ENCODE data around the gene CACHD1.

CACHD1 gene

GRCh38 chr1:64433308-64433707 lies 36.6 kb upstream of the CACHD1 start:
- DNase-seq (ENCODE audit: low read depth) = no peak
- no peak for TF ChIP-seq CTCF (conservative IDR thresholded peaks at IDR 0.05; ENCODE audit: low read depth, low read length)
- no peak overlapping the region for H3K4me3 ChIP-seq (ENCODE audit: low read length)

GRCh38 chr1:64433747-64434146 lies 36.2 kb upstream of the CACHD1 start:
- no peak for DNase-seq (ENCODE audit: low read depth)
- no peak for TF ChIP-seq CTCF (conservative IDR thresholded peaks at IDR 0.05; ENCODE audit: low read depth, low read length)
- no peak overlapping the region for H3K4me3 ChIP-seq (ENCODE audit: low read length)

GRCh38 chr1:64435000-64435399 lies 34.9 kb upstream of the CACHD1 start:
- TF ChIP-seq CTCF (conservative IDR thresholded peaks at IDR 0.05; ENCODE audit: low read depth, low read length) = no peak
- no peak overlapping the region for H3K4me3 ChIP-seq (ENCODE audit: low read length)
- DNase-seq (ENCODE audit: low read depth) = no peak

GRCh38 chr1:64437453-64437852 lies 32.5 kb upstream of the CACHD1 start:
- H3K4me3 ChIP-seq (ENCODE audit: low read length) = no peak overlapping the region
- no peak for TF ChIP-seq CTCF (conservative IDR thresholded peaks at IDR 0.05; ENCODE audit: low read depth, low read length)
- DNase-seq (ENCODE audit: low read depth) = no peak

- no peak for DNase-seq (ENCODE audit: low read depth)
- TF ChIP-seq CTCF (conservative IDR thresholded peaks at IDR 0.05; ENCODE audit: low read depth, low read length) = no peak
- H3K4me3 ChIP-seq (ENCODE audit: low read length) = no peak overlapping the region
Observed at GRCh38 chr1:64440183-64440826, 29.6 kb upstream of the CACHD1 start.

GRCh38 chr1:64451440-64451839 lies 18.5 kb upstream of the CACHD1 start:
- DNase-seq (ENCODE audit: low read depth) = no peak
- TF ChIP-seq CTCF (conservative IDR thresholded peaks at IDR 0.05; ENCODE audit: low read depth, low read length) = no peak

GRCh38 chr1:64453688-64454087 lies 16.2 kb upstream of the CACHD1 start:
- no peak overlapping the region for H3K4me3 ChIP-seq (ENCODE audit: low read length)
- no peak for TF ChIP-seq CTCF (conservative IDR thresholded peaks at IDR 0.05; ENCODE audit: low read depth, low read length)
- no peak for DNase-seq (ENCODE audit: low read depth)

More at GRCh38 chr1:64451440-64451839, 18.5 kb upstream of the CACHD1 start:
- H3K4me3 ChIP-seq (ENCODE audit: low read length) = no peak overlapping the region

Measured in retinal pigment epithelial cell (primary cell).